ENCODE data around the gene C14orf180.
"Not testable (repeated sequence)": the region's sequence is repeated elsewhere in the genome, so short reads cannot be mapped to it uniquely, and the experiment has no call there.

C14orf180 gene

DNA sequence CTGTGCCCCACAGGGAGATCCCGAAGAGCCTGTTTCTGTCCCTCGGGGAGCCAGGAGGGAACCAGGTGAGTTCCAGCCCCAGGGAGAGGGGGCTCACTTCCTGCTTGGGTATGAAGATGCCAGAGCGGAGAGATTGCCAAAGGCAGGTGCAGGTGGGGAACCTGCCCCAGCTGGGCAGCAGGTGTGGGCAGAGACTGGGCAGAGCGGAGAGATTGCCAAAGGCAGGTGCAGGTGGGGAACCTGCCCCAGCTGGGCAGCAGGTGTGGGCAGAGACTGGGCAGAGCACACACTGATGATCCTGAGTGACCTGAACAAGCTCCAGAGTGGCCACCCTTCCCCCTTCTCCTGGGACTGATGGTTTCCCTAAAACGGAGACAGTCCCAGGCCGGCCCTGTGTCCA is 375 bp downstream of the C14orf180 start:
- DNase-seq, result not testable (repeated sequence)

- no peak for DNase-seq
Observed at GRCh38 chr14:104580961-104581360, 1.4 kb downstream of the C14orf180 start.

- DNase-seq, result no peak
Observed at GRCh38 chr14:104581521-104581920, 2.0 kb downstream of the C14orf180 start.

- DNase-seq, result no peak
Observed at GRCh38 chr14:104582005-104582404, 2.4 kb downstream of the C14orf180 start.

GRCh38 chr14:104582662-104583061 is 3.1 kb downstream of the C14orf180 start:
- DNase-seq, result no peak

DNA sequence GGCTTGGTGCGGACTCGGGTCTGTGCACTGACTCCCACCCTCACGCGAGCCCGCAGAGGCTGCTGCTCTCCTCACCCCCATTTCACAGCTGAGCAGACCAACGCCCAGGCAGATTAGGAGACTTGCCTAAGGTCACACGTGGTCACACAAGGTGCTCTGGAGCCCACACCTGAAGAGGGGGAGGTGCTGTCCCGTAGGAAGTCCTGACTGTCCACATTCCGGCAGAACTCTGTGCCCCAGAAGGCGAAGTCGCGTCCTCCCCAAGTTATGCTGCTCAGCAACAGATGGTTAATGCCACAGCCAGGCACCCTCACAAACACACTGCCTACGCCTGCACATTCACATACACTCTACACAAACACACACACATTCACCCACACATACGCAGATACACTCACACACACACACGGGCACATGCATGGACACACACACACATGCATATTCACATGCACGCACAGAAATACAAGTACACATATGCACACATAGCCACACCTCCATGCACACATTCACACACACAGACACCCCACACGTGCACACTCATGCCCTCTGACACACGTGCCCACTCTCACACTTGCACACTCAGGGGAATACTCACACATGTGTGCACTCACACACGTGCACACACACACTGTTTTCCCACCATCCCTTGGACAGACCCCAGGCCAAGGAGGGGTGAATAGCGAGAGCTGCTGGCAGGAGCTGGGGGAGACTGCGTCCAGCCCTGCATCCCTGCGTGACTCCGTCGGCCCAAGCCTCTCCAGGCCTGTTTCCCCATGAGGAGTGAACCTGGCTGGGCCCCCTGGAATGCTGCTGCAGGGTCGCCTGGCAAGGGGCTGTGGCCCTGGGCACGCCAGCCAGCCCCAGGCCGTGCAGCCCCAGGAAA is 4.1 kb downstream of the C14orf180 start:
- no peak for DNase-seq

DNA sequence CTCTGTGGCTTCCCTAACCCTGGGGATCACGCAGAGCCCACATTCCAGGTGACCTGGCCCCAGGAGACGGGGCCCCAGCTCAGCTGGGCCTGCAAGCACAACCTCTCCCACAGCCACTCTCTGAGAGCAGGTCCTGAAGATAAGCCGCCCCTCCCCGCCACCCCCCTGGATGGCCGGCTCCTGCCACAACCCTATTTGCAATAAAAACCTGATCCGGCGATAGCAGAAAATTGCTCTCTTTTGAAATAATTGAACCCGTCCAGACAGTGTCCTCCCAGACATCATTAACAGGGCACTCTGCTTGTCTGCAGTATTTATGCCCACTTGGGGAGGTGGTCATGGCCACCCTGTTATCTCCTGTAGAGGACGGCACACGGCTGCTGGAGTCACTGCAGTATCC is 5.0 kb downstream of the C14orf180 start:
- DNase-seq, result no peak

DNA sequence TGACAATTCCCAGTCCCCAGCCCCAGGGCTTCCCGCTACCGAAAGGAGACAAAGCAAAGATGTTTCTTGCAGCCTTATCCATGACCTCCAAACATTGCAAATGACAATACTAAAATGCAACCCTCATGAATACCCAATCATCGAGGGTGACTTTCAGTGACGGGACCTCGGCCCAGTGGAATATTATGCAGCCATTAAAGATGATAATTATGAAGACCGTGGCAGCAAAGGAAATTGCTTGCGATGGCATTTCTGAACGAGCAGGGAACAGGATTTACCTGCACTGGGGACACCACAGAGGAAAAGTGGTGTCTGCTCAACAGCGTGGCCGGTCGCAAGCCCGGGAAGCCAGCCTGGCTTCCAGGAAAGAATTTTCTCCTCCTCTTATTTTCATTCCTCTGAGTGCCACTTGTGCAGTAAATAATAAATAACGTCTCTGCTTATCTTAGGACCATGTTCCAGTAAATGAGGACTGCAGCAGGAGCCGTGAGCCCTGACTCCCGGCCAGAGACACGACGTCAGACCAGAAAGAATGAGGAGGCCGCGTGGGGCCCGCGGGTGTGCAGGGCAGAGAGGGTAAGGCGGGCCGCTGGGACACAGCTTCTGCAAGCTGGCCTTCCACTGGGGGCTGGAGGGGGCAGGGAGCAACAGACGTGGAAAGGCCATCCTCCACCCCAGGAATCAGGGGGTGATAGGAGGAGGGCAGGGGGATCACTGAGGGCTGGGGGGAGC is 6.6 kb downstream of the C14orf180 start:
- DNase-seq, result no peak

DNA sequence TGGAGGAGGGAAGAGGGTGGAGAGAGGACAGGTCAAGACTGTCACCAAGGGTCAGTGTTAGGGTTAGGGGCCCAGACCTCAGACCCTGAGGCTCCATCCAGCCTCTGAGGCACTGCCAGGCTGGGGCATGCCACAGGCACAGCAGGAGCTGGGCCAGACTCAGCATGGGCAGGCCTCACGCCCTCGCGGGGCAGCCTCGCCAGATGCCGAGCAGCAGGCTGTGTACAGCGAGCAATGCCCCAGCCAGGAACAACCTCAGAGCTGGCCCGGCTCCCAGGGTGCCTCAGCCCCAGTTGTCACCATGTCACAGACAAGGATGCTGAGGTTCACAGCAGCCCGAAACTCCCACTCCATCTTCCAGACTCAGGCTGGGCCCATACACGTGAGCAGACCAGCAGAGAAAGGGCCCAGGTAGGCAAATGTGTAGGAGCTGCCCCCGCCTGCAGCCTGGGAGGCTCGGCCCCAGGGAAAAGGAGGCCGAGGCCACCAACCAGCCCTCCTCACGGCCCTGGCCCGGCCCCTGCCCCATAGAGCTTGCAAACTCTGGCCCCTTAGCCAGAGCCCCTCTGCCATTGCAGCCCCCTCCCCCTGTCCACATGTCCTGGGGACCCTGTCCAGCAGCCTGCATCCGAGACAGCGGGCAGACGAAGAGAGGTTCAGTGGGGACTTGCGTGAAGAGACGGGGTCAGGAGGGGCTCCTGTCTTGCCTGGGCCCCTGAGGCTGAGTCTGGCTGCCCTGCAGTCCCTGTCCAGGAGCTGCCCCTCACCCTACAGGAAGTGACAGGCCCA is 7.5 kb downstream of the C14orf180 start:
- DNase-seq, result no peak

DNA sequence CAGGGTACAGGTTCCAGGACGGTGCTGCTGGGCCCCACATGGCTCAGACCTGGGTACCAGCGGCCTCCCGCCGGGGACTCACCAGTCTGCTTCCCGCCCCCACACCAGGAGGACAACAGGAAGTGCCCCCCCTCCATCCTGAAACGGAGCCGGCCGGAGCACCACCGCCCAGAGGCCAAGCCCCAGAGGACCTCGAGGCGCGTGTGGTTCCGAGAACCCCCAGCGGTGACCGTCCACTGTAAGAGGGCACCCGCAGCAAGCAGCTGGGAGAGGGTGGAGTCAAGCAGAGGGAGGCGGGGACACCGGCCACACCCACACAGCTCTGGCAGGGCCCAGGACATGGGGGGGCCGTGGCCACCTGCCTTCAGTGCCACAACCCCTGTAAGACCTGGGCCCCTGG is 8.1 kb downstream of the C14orf180 start:
- DNase-seq, result no peak

DNA sequence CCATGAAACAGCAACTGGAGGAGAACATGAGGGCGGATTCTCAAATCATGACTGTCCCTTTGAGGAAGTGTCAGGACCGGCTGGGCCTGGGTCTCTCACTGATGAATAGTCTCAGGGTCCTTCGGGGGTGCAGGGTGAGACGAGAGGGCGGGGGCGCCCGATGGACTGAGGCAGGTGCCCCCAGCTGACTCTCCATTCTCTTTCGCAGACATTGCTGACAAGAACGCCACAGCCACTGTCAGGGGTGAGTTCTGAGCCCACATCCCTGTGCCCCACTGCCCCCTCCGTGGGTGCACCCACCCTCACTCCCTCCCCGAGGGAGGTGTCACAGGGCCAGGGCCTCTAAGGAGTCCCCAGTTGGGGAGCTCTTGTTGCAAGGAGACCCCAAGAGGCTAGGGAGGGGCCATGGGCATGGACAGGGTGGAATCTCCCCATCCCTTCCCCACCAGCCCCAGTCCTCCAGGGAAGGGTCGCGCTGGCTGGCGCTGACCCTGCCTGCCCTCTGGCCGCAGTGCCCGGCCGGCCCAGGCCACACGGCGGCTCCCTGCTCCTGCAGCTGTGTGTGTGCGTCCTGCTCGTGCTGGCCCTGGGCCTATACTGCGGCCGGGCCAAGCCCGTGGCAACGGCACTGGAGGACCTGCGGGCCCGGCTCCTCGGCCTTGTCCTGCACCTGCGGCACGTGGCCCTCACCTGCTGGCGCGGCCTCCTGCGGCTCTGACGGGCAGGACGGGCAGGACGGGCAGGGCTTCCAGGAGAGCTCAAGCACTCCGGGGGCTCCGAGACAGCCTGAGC is 8.7 kb downstream of the C14orf180 start:
- no peak for DNase-seq

DNA sequence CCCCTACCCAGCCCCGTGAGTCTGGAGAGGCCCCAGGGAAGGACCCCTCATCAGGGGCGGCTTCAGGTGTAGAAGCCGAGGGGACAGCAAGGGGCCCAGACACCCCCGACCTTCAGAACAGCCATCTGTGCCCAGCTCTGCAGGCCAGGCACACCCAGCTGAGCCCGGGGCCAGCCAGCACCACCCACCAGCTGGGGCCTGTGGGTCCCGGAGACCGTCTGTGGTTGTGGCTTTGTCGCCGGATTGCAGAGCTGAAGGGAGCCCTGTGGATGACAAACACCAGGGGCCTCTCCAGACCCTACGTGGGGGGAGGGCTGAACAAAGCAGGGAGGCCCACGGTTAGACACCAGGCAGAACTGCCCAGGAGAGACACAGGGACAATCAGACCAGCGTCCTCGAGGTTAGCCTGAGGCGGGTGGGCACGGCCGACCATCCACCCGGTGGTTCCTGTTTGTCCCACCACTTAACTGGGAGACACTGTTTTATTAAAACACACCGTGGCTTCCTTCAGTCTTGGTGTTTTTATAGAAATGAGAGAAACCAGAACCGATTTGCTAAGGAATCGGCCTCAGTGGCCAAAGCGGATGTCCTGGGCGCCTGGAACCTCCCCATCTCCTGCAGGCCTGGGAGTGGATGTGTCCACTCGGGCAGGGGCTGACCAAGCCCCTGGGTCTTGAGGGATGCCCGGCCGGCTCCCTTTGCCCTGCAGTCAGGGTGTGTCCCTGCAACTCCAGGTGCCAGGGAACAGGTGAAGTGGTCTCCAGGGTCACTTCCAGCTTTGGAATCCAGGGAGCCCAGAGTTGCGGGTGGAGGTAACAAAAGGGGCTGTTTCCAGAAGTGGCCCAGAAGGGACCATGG is 10.0 kb downstream of the C14orf180 start:
- no peak for DNase-seq

DNA sequence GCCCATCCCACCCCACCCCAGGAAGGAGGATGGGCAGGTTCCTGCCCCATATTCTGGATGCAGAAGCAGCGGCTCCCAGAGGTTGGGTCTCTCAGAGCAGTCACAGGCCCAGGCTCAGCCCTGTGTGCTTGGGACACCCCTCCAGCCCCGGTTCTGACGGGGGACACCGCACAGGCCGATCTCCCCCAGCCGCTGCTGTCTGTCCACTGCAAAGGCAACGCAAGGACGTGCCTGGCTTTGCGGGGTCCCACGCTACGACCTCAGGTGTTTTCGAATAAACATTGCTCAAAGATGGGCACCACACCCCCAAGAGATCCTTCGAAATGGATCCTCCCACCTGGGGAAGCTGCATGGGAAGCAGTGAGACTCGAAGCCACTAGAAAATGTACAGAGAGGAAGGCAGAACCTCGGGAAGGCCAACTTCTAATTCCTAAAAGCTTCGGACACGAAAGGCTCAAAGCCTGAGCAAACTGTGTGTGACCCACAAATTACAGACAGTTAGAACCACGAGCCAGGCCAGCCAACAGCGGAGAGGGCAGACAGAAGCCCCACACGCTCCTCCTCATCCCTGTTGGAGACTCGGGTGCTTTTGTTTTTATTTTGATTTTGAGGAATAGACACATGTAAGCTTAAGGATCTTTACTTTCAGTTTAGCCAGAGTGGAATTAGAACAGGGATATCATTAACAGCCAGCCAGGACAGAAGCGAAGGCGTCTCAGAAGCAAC is 10.8 kb downstream of the C14orf180 start:
- no peak for DNase-seq

GRCh38 chr14:104591031-104591430 is 11.5 kb downstream of the C14orf180 start:
- no peak for DNase-seq

GRCh38 chr14:104591506-104592291 is 12.1 kb downstream of the C14orf180 start:
- DNase-seq, result no peak

- no peak for DNase-seq
Observed at GRCh38 chr14:104592292-104592672, 12.7 kb downstream of the C14orf180 start.

GRCh38 chr14:104592785-104593184 is 13.2 kb downstream of the C14orf180 start:
- no peak for DNase-seq

DNA sequence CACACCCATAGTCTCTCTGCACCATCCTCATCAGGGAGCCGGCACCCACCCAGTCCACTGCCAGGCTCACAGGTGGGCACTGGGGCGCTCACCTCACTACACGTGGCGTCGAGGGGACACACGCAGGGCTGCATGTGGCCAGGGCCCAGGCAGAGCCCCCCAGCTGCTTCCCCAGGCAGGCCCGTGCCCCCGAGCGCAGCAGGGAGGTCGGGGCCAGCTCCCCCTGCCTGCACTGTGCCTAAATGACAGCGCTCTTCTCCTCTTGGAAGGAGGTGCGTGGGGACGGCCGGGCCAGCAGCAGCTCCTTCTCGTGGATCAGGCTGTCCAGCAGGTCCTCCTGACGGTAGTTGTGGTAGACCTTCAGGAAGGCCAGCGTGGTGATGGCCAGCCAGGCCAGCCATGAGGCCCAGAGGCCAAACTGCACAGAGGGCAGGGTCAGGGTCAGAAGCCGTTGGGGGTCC is 13.7 kb downstream of the C14orf180 start:
- no peak for DNase-seq

DNA sequence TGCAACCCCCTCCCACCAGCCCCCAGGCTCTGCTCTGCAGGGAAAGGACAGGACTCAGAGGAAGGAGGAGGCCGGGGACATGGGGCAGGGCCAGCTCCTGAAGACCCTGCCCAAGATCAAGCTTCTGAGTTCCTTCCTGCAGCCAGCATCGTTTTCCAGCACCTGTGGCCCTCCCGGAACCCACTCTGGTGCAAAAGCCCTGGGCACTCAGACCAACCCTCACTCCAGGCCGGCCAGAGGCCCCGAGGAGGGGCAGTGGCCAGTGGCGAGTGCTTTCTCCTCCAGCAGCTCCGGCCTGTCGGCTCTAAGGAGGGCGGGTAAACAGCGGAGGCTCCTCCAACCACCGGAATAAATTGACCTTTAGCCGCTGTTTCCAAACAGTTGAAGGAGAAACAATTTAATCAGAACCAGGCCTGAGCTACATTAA is 14.2 kb downstream of the C14orf180 start:
- no peak for DNase-seq
